Suppressor macrophage treated with lipopolysaccharide for 1 hour (primary cell): ENCODE data around the gene TLCD3B.

Experiments used
- DNase-seq, 3 donors: peaks; one replicate each; pipeline ENCODE4 v3.0.0-alpha.2; 2020 to 2022

TLCD3B gene, protein sequence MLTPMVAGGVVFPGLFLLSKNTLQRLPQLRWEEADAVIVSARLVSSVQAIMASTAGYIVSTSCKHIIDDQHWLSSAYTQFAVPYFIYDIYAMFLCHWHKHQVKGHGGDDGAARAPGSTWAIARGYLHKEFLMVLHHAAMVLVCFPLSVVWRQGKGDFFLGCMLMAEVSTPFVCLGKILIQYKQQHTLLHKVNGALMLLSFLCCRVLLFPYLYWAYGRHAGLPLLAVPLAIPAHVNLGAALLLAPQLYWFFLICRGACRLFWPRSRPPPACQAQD

DNA sequence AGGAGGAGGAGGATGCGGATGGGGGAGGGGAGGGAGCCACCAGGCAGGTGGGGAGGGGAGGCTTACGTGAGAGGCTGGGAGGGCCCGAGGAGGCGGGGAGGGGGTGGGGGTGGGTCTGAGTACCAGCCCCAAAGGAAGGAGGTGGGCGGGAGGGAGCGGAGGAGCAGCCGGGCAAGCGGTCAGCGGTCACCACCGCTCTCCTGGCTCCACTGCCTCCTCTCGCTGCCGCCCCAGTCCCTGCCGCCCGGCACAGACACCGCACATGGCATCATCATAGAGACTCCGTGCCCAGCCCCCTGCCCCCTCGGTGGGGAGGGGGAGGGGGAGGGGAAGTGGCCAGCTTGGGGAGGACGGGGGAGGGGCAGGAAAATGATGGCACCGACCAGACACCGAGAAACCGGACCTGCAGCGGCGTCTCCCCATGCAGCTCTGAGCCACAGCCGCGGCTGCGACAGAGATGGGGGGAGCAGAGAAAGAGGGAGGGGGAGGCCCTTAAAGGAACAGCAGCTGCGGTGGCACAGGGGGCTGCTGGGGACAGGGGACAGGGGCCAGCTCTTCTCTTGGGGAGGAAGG is at the start of gene TLCD3B:
TSS of gene TLCD3B (minus strand) at position 431 of the 573 bp plus-strand sequence. CDS start 744 bp downstream, outside the sequence.
- no peak for DNase-seq

DNA sequence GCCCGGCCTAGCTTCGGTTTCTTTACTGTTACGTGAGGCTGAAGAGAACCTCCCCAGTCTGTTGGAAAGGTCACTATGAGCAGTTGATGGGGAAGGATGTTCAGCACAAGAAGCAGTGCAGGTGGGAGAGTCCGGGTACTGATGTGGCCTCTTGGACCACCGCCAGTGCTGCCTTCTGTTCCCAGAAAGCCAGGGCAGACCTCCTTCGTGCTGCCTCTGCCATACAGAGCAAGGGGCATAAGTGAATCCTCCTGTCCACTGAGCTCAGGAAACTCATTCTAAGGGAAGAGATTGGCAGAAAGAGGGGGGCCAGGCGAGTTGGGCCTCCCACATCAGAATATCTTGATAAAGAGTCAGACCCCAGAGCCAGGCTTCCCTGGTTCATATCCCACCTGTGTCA is 48.4 kb upstream of the TLCD3B start:
- no peak for DNase-seq

DNA sequence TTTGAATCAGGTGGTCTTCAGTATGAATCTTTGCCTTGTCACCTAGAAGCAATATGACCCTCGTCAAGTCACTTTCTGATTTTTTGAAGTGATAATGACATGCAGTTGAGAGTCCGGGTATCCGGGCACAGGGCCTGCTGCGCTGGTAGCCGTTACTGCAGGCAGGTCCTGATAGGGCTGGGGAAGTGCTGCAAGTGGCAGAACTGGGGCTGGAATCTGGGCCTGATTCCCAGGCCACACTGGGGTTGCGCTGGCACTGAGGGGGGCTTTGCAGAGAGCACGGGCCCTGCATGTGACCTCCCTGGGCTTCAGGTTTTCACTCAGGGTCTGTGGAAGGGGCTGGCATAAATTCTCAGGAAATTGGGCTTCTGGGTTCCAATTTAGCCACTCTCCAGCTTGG is 47.7 kb upstream of the TLCD3B start:
- DNase-seq: no peak

DNA sequence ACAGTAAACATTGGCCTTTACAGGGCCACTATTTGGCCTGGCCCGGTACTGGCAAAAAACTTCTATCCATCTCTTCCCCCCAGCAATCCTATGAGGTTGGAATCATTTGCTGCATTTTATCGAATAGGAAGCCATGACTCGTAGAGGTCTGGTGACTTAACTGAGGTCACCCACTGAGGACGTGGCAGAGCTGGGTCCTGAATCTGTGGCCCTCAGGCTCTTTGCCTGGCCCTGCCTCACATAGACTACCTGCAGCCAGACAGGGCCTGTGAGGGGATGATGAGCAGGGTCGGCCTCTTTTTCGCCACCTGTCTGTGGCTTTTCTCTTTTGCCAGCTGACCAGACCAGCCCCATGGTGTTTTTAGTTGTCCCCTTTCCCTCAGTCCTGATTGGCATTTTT is 46.6 kb upstream of the TLCD3B start:
- DNase-seq: peak; percentile 36 to 63 (median 39)

DNA sequence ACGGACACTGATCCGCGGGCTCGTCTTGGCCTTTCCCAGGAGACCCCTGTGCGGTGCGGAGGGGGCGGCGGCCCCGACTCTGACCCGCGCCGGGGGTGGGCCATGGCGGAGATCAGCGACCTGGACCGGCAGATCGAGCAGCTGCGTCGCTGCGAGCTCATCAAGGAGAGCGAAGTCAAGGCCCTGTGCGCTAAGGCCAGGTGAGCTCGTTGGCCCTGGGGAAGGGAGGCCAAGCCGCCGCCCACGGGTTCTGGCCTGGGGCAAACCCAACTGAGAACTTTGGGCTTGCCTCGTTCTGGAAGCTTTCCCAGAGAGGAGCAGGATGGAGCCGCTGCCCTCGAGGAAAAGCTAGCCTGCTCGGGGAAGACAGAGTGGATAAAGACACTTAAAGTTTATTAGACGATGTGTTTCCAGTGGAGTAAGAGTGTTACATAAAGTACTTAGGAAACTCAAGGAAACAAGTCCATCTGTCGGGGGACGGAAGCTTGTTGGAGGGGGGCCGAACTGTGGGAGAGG is 45.3 kb upstream of the TLCD3B start:
- DNase-seq: peak in 2 of 3 donors; percentile 32 to 39

DNA sequence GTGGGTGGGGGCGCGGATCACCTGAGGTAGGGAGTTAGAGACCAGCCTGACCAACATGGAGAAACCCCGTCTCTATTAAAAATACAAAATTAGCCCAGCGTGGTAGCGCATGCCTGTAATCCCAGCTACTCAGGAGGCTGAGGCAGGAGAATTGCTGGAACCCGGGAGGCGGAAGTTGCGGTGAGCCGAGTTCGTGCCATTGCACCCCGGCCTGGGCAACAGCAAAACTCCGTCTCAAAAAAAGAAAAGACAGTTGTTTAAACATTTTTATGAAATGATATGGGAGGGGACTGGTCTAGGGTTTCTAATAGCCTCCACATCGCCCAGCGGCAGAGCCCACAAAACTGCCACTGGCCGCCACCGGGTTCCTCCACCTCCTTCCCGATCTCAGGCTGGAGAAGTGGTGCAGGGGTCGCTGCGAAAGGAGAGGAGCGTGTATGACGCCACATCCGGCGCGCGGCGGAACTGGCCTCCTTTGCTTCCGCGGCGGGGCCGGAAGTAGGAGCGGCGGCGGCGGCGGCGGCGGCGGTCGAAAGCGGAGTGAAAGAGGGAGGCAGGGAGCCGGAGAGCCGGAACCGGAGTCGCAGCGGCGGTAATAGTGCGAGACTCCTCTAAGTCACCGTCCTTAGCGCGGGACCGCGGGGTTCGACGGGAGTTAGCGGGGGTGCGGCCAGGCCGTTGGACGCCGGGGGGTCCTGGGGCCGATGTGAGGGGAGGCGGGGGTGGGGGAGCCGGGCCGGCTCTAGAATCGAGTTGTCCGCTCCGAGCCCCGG is 44.6 kb upstream of the TLCD3B start, which contains the start of gene PPP4C:
TSS of gene PPP4C (plus strand) at position 492 of the 773 bp plus-strand sequence. CDS start 384 bp downstream, outside the sequence.
- peak; percentile 94 to 96 (median 95) for DNase-seq

DNA sequence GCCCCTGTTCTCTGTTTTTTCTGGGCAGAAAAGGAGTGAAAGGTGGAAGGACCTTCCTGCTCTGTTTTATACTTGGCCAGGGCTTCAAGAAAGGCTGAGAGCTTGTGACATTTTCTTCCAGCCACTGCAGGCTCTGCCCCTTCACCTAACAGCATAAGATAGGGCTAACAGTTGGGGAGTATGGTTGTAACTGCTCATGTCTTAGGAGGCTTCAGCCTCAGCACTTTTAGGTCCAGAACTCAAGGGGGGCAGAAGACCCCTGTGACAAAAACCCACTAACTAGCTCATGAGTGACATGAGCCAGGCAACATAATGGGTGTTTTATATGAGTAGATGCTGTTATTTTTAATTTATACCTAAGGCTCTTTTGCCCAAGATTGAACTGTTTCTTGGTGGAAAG is 39.4 kb upstream of the TLCD3B start:
- no peak for DNase-seq

DNA sequence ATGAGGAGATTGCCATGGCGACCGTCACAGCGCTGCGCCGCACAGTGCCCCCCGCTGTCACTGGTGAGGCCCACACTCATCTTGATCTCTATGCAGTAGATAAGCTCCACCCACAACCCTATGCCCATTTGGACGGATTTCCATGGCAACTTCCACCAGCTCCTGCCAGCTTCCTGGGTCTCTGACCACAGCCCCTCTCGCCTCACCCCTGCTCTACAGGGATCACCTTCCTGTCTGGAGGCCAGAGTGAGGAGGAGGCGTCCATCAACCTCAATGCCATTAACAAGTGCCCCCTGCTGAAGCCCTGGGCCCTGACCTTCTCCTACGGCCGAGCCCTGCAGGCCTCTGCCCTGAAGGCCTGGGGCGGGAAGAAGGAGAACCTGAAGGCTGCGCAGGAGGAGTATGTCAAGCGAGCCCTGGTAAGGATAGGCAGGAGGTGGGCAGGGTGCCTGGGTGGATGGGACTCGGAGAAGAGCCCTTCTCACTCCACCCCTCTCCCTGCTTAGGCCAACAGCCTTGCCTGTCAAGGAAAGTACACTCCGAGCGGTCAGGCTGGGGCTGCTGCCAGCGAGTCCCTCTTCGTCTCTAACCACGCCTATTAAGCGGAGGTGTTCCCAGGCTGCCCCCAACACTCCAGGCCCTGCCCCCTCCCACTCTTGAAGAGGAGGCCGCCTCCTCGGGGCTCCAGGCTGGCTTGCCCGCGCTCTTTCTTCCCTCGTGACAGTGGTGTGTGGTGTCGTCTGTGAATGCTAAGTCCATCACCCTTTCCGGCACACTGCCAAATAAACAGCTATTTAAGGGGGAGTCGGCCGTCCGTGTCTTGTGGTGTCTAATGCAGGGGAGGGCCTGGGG is 38.8 kb upstream of the TLCD3B start:
- no peak for DNase-seq

DNA sequence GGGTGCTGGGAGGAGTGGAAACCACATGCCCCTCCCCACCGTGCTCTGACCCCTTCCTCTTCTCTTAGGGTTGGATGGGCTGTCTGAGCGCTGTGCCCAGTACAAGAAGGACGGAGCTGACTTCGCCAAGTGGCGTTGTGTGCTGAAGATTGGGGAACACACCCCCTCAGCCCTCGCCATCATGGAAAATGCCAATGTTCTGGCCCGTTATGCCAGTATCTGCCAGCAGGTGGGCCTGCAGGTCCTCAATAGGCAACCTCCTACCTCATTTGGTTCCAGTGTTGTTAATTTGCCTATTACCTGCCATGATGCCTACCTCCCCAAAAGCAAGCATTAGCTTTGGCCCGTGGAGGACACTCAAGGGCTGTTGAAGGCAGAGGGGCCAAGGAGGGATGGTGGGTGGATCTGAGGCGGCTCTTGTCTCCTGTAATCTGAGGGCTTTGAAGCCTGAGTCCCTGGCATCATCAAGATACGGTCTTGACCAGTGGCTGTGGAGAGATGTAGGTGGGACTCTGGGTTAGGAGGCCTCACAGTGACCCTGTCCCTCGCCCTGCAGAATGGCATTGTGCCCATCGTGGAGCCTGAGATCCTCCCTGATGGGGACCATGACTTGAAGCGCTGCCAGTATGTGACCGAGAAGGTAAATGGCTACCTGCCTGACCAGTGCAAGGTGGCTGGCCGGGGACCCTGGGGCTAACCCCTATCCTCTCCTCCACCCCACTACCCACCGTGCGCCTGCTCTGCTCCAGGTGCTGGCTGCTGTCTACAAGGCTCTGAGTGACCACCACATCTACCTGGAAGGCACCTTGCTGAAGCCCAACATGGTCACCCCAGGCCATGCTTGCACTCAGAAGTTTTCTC is 37.9 kb upstream of the TLCD3B start:
- peak in 2 of 3 donors; percentile 48 to 61 for DNase-seq

DNA sequence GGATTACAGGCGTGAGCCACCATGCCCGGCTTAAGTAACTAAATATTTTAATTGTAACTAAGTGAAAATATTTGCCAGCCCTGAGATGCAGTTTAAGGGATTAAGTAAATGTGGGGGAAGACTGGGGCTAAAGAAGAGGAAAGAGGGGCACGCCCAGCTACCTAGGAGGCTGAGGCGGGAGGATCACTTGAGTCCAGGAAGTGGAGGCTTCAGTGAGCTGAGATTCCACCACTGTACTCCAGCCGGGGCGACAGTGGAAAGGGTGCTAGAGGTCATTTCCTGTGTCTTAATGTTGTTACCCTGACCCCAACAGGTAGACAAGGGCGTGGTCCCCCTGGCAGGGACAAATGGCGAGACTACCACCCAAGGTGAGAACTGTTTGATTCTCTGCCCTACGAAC is 37.3 kb upstream of the TLCD3B start:
- no peak for DNase-seq

DNA sequence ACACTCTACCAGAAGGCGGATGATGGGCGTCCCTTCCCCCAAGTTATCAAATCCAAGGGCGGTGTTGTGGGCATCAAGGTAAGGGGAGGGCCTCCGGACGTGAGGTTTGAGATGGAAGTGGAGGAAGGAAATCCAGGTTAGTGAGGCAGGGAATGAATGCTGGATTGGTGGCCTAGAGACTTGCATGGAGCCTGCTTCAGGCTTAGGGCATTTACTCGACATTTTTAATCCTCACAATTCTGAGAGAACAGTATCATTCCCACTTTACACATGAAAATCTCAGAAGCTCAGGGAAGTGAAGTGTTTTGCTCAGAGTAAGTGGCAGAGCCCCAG is 36.5 kb upstream of the TLCD3B start:
- no peak for DNase-seq

DNA sequence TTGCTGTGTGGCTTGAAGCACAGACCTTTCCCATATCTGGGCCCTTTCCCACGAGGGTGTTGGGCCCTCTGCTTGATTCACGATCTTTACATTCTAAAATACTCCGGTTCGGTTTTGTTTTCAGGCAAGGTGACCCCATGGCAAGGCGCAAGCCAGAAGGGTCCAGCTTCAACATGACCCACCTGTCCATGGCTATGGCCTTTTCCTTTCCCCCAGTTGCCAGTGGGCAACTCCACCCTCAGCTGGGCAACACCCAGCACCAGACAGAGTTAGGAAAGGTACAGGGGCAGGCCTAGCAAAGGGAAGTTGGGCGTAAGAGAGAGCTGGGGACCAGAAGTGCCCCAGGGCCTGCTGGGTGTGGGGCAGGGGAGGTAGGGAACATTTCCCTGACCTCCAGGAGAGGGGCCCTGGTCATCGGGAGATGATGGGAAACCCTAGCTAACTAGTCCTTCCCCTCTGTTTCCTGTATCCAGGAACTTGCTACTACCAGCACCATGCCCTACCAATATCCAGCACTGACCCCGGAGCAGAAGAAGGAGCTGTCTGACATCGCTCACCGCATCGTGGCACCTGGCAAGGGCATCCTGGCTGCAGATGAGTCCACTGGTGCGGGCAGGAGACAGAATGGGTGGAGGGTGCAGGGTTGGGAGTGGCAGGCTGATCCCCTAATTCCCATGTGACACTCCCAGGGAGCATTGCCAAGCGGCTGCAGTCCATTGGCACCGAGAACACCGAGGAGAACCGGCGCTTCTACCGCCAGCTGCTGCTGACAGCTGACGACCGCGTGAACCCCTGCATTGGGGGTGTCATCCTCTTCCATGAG is 35.9 kb upstream of the TLCD3B start:
- peak; percentile 46 to 58 (median 50) for DNase-seq

DNA sequence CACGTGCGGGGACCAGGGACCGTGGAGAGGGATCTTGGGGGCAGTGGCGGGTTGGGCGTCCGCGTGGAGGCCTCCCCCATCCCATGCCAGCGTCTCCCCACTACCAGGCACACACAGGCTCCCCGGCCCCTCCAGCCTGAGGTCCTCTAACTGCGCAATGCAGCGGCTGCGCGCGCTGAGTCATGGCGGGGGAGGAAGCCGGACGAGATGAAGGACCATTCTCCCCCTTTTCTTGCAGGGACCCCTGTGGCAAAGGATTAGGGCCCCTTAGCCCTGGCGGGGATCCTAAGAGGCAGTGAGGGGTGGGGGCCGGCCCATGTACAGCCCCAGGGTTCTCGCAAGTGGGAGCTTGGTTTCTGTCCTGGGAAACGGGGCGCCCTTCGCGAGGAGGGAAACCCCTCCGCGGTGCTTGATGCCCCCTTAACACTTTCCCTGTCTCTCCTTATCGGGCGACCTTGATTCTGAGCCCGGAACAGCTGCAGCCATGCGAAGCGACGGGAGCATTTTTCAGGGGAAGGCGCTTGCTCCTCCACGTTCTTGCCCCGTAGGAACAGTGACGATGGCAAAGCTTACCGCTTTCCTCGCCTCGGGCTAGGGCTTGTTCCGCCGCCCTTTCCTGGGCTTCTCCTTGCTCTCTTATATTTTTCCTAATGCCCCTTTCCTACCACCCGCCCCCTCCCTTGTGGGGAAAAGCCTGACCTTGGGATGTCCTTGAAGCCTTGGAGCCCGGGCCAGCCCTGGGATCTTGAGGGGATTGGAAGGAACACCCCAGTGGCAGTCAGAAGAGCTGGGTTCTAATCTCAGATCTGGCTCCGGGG is 35.1 kb upstream of the TLCD3B start:
- DNase-seq: peak; percentile 78 to 87 (median 83)

DNA sequence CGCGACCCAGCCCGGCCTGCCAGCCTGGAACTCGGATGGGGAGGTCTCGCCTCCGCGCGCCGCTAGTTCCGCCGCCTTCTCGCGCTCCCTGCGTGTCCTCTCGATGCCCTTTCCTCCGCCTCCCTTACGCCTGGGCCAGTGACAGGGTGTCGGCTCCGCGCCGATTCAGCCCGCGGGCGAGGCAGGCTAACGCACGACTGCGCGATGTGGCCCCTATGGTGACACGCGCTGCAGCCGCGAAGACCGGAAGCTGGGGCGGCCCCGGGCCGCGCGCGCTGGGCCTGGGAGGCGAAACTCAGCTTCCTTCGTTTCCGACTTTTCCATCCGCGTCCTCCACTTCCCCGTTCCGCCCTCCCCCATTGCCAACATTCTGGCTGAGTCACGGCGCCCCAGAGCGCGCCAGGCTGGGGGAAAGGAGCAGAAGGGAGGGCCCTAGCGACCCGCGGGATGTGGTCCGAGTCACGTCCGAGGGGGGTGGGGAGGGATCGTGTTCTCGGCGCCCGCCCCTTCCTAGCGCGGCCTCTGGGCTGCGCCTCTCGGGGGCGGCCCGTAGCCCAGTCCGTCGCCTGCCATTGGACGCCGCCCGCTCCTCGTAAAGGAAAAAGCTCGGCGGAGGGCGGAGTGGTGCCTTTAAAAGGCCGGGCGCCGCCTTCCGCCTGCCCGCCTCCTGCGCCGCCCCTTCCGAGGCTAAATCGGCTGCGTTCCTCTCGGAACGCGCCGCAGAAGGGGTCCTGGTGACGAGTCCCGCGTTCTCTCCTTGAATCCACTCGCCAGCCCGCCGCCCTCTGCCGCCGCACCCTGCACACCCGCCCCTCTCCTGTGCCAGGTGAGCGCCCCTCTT is 34.3 kb upstream of the TLCD3B start, which contains the start of gene ALDOA:
TSS of gene ALDOA (plus strand) at position 659 of the 841 bp plus-strand sequence. CDS start 1,138 bp downstream, outside the sequence.
- peak; percentile 99 for DNase-seq

DNA sequence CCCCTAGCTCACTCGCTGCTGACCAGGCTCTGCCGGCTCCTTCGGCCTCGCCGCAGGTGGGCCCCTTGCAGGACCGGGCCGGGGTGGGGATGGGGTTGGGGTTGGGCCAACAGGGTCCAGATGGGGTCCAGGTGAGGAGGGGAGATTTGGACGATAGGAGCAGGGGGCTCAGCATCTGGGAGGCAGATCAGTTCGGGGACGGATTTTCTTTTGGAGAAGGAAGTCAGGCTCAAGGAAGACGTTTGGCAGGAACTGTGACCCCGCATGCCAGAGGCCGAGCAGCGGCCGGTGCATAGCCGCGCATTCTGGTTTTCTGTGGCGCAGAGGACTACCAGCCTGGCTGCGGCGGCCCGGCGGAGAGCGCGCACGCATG is 33.6 kb upstream of the TLCD3B start:
- no peak for DNase-seq

DNA sequence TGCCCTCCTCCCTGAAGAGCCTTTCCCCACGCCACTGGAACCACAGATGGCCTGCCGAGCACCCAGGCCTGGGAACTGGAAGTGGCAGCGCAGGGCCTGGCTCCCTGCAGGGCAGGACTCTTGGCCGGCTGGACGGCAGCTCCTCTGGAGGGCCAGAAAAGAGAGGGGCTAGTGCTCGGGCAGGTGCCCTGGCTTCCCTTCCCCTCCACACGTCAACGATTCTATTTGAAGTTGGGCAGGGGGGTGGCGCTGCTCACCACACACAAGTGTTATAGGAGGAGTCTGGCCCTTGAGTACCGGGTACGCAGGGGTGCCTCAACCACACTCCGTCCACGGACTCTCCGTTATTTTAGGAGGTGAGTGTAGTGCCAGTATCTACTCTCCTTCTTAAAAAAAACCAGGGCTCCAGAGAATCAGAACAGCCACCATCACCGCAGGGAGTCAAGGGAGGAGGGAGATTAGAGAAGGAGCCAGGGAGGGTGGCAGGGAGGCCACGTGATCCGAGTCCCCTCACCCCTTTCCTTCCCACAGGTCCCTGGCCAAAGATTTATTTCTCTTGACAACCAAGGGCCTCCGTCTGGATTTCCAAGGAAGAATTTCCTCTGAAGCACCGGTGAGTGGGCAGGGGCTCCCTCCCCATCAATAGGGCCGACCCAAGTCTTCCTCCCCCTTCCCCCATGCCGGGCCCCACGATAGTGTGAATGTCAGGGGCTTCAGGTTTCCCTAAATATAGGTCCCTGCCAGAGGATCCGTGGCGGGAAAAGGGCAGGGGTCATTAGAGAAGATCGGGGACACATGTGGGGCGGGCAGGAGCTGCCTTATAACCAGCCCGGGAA is 33.0 kb upstream of the TLCD3B start:
- DNase-seq: peak; percentile 52 to 71 (median 53)

DNA sequence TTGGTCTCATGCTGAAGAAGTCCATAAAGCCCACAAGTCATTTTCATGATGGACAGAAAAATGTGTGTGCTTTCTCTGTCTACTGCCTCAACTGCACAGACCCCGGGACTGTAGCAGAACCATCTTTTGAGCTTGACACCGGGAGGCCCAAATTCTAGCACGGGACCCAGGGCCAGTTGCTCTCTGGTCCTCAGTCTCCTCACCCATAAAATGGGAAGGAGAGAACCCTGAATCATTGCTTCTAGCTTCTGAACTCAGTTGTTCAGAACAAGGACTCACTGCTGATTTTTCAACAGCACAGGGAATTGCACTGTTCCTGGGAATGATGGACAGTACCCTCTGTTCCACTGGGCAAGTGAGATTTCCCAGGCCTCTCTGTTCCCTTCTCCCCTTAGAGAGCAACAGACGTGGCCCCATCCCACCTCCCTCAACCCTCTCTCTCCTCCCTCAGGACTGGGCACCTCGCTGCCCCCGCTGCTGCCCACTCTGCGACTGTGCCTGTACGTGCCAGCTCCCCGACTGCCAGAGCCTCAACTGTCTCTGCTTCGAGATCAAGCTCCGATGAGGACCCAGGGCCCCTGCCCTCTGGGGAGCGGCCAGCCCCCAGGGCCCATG is 32.3 kb upstream of the TLCD3B start:
- DNase-seq: no peak
